ENCODE measurements around the gene ALDOA.

DNA sequence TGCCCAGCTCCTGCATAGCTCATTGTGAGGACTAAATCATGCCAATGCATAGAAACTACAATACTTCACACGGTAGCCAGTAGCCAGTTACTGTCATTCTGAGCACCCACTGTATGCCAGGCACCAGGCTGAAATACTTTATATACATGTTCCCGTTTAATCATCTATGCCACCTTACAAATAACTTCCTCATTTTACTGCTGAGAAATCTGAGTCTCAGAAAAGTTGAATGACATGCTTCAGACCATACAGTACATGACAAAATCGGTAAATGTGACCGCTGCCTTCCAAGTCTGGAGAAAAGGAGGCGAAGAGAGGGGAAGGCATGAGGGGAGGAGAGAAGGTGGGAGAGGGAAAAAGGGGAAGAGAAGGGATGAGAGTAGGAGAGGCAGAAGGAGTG lies 25.3 kb upstream of the ALDOA start:
- TF ChIP-seq SAP30 (IDR thresholded peaks at IDR 0.05; ENCODE audit: borderline replicate concordance, insufficient read depth, low read depth, low read length, poor library complexity, severe bottlenecking), result no peak
- TF ChIP-seq POLR2A (conservative IDR thresholded peaks at IDR 0.05), result no peak
- TF ChIP-seq GABPA (tag; conservative IDR thresholded peaks at IDR 0.05; ENCODE audit: low read depth), result no peak

Data from K562 (cell line).